HG02970 (cell line): ENCODE data around the gene PKNOX2.

Source experiments
- ATAC-seq: cut with Tn5 transposase; IDR thresholded peaks from one replicate; pipeline ENCODE4 v1.9.1; 2021; ENCODE audit warnings: mild to moderate bottlenecking, moderate library complexity, moderate number of reproducible peaks; ENCODE audit not compliant: unreplicated experiment, low FRiP score

The PKNOX2 gene

GRCh38 chr11:125327518-125328224 is 163.1 kb downstream of the PKNOX2 start:
- ATAC-seq: no peak

DNA sequence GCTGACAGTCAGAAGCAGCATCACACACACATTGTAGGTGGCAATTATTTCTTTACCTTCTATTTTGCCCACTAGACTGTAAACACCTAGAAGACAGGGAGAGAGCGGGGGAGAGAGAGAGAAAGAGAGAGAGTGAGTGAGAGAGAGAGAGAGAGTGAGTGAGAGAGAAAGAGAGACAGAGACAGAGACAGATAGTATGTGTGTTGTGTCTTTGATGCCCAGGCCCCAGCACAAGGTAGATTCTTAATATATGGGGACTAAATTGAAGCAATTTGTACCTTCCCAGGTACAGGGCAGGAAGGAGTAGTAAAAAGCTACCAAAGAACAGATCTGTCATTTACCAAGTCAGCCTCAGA is 163.7 kb downstream of the PKNOX2 start:
- ATAC-seq: no peak

GRCh38 chr11:125329786-125330185 is 165.2 kb downstream of the PKNOX2 start:
- no peak for ATAC-seq

DNA sequence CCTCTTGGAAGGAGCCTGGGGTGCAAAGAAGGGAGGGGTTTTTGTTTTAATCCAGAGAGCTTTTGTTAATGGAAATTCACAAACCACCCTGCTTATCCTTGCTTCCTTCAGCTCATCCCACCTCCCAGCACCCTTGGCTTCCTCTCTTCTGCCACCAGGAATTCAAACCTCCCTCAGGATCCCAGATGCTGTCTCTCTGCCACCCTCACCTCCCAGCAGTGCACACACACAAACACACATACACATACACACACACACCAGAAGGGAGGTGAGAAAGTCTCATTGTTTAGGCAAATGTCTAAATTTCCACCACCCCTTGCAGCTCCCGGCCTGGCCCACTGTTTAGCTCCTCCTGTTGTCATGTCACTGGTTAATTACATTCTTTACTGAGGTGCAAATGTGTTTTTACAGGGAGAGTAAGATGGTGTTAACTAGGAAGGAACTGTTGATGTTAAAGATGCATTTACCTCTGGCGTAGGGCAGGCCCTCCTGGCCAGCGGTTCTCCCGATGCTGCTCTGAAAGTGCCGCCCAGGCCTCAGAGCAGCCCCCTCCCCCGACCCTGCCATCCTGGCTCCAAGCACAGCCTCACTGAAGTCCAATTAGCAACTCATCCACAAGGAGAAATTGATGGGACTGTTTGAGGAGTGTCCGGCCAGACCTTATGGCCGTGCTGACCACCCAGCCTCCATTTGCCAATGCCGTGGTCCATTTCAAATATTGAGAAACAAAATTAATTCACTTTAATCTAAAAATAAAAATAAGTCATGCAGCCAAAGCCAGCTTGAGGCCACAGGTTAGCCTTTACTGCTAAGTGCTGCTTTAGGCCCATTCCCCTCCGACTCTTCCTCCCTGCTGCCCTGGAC is 166.1 kb downstream of the PKNOX2 start:
- ATAC-seq: no peak

- ATAC-seq: no peak
Measured at GRCh38 chr11:125331357-125332035, 166.9 kb downstream of the PKNOX2 start.

DNA sequence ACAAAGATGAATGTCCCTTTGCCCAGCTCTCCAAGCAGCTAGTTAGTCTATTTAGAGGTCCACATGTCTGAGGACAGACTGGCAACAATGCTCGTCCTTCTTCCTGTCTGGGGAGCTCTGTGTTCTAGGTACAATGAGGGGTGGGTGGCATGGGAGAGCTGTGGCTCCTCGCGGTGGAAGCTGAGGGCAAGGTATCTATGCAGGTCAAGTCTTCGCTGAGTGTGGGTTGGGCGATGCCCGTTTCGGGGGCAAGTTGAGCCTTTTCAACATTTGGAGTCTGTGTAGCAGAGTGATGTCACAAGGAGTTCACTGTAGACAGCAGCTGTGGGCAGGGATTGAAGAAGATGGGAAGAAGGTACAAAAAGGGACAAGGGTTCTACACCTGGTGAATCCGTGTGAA is 168.3 kb downstream of the PKNOX2 start:
- no peak for ATAC-seq

DNA sequence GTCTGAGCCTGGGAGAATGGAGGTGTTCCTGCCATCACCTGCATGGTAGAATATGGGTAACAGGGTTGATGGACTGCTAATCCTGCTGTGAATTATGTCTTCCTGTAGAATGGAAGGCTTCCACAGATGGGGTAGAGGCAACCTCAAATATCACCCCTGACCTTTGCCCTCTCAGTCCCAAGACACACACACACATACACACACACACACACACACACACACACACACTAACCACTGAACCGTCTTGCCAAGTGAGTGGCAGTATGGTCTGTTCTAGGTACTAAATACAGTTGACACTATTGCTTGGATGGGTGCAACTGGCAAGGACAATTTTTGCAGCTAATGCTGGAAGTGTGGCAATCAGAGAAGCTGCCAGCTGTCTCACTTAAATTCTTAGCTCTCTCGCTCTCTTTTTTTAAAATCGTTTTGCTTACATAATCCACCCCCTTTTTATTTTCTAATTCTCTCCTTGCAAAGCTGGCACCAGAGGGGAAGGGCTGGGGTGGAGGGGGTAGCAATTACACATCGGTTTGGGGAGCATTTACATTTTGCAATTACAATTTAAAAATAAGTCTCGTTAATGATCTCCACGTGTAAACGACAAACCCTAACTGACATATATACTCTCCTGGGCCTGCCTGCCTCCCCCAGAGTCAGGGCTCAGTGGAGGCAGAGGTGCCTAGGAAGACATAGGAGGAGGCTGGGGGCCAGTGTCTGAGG is 169.0 kb downstream of the PKNOX2 start:
- ATAC-seq: no peak

GRCh38 chr11:125335106-125335505 is 170.6 kb downstream of the PKNOX2 start:
- ATAC-seq: no peak

DNA sequence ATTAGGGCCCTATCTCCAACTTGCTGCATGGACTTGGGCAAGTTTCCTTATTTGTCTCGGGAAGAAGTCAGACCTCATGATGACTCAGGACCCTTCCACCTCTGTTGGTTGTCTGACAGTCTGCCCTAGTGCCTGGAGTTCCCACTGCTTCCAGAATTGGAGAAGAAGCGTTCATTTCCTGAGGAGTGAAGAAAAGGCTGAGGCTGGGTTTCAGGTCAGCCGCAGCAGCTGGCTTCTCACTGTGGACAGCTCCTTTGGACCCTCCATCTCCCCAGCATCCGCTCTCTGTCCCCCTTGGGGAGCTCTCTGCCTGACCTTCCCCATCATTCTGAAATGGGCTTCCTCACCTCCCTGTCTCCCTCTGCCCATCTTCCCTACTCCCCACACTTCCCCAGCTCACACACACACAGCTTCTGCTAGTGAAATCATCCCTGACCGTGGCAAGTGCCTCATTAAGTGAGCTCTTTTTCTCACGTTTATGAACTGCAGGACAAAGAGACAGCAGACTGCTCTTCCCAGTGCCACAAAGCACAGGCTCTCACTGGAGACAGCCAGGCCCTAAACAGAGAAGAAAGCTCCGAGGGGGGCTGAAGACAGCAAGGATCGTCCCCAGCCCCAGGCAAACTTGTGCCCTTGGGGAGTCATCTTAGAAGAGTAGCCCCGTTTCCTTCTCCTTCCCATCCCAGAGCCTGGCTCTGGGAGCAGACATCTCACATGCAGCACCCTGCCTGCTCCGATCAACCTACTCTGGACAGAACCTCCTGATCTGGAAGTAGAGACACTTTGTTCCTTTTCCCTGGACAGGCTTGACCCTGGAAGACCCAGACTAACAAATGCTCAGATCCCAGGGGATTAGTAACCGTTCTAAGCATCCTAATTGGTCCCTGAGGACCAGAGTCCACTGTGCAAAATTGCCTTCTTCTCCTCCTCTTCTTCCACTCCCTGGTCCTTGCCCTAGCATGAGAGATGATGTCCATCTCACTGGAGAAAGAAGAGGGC is 173.6 kb downstream of the PKNOX2 start:
- ATAC-seq: no peak

DNA sequence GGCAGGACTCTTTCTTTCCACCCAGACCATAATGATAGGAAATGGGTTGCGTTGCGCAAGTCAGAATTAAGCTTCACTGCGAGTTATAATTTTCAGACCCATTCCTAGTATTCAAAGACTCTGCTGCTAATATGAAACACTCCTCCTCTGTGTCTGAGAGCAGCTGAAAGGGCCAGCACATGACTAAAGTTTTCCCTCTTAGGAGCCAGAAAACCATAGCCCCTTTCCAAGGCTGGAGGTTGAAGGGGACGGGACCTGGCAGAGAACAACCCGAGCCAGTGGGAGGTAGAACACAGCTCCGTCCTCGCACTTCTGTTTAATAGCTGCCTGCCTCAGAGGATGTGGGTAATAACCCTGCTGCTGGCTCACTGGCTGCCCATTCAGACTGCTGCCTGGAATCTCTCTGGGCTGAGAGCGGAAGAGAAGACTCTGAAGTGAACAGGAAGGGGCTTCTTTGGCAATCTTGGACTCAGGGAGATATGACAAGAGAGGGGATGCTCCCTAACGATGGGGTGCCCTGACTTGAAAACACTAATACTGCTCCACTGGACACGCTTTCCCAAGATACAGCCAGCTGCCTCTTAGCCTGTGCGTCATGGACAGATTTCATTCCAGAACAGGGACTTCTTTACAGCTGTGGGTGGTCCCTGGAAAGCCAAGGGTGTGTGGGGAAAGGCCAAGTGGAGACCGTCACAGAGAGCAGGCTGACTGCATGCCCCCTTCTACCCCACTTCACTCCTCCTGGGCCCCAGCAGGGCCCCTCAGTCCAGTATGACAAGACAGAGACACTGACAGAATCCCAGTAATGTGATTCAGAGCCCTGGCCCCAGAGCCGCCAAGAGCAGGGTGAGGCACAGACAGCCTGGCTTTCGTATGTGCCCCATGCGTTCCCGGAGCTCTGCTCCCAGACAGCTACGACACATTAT is 174.6 kb downstream of the PKNOX2 start:
- no peak for ATAC-seq

DNA sequence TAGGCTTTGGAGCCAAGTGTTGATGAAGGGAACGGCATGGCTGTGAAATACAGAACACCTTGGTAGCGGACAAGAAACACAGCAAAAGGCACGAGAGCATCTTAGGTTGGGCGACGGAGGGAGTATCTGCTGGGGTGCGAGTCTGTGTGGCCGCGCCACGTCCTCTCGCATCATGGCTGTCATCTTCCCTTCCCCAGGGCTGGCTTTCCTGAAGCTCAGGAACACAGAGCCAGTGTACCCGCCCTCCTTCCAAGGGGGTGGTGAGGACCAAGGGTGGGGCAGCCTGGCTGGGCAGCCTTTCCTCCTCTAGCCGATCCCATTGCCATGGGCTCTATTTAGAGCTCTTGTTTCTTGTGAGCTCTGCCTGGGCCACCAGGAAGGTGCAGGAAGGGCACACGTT is 177.1 kb downstream of the PKNOX2 start:
- no peak for ATAC-seq

- ATAC-seq: no peak
Measured at GRCh38 chr11:125342281-125342930, 177.9 kb downstream of the PKNOX2 start.

- ATAC-seq: no peak
Measured at GRCh38 chr11:125343086-125343717, 178.7 kb downstream of the PKNOX2 start.

DNA sequence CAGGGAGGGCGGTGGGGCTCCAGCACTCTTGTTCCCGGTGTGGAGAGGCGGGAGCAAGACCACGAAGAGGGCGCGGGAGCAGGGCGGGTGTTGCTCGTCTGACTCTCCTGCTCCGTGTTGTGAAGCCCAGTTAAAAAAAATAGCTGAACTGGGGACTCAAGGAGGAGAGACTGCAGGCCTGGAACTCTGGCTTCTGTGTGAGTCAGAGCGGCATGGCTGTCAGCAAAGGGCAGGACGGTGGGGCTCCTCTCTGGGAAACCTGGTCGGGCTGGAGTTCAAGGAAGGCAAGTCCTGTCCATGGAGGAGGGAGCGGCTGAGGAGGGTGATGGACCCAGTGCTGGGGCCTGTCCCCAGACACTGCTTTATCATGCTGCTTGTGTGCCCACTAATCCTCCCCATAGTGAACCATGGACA is 179.2 kb downstream of the PKNOX2 start:
- ATAC-seq: no peak

DNA sequence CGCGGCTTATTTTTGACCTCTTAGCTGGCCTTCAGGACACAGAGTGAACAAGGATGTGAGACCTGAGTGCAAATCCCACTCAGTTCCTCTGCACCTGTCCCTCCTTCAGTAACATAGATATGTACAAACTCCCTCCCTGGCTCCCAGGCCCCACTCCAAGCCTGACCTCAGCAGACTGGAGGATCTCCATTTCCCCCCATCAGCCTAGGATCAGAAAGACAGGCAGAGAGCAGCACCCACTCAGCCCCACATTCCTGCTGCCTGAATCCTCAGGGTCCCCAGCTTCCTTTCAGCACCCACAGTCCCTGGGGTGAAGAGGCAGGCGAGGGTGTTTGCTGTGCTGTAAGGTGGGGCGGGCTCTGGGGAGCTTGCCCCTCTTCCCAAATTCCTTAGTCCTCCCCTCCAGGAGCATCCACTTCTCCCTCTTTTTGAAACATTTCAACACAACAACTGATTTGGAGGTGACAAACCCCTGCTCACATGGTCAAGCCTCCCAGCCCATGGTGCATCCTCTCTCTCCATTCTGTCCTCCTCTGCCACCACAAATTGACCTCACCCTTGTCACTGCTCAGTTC is 180.4 kb downstream of the PKNOX2 start:
- no peak for ATAC-seq

GRCh38 chr11:125345421-125346178 is 181.0 kb downstream of the PKNOX2 start:
- no peak for ATAC-seq

DNA sequence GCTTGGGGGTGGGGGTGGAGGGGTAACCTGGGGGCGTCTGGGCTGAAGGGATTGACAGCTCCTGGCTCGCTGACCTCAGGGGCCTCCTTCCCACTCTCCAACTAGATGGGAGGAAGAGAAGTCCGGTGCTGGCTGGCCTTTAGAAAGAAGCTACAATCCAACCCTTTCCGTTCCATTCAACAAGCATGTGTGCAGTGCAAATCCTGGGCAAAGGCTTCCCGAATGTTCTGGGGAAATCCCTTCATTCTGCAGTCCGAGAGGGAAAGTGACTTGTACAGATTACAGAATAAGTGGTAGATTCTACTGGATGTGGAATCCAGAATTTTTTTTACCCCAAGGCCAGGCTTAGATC is 181.6 kb downstream of the PKNOX2 start:
- no peak for ATAC-seq
